K562 (cell line): ENCODE measurements around the gene SPHK1. TPM values are rescaled to one million over a fixed set of nuclear protein-coding genes. Genes with fewer than 3 reads are reported as not detected.

Experiments
- BMI1 ChIP-seq: fragments of 150-350 bp; IDR thresholded peaks from 2 replicates; pipeline ENCODE4 v1.6.1; 2014; ENCODE audit warnings: low read length
- BRF1 ChIP-seq: IDR thresholded peaks from 3 replicates; pipeline ENCODE4 v1.6.1; 2011; ENCODE audit warnings: borderline replicate concordance, mild to moderate bottlenecking; ENCODE audit not compliant: insufficient read length; ENCODE audit errors: extremely low read depth
- CEBPB ChIP-seq: fragments of 450-650 bp; IDR thresholded peaks from 2 replicates; pipeline ENCODE4 v1.6.1; 2016; ENCODE audit warnings: missing genetic modification characterization, missing compliant biosample characterization
- HDAC2 ChIP-seq: fragments of 450-650 bp; IDR thresholded peaks from 2 replicates; pipeline ENCODE4 v1.6.1; 2016; ENCODE audit warnings: mild to moderate bottlenecking
- HNRNPH1 ChIP-seq: fragments of 200-400 bp; formaldehyde crosslinking; optimal IDR thresholded peaks from 2 replicates; pipeline ENCODE3; 2017; ENCODE audit warnings: low read depth, mild to moderate bottlenecking, low read length, moderate library complexity
- HNRNPK ChIP-seq: fragments of 200-400 bp; formaldehyde crosslinking; IDR thresholded peaks from one replicate; pipeline ENCODE4 v1.6.1; 2018; ENCODE audit warnings: mild to moderate bottlenecking, low read depth, low read length; ENCODE audit not compliant: poor library complexity, severe bottlenecking
- HOXB6 ChIP-seq: fragments of 250-450 bp; sonication (Bioruptor Pico); IDR thresholded peaks from 2 replicates; pipeline ENCODE4 v1.5.1; 2022; ENCODE audit warnings: mild to moderate bottlenecking, borderline replicate concordance
- MCM5 ChIP-seq: fragments of 450-650 bp; IDR thresholded peaks from 2 replicates; pipeline ENCODE4 v1.6.1; 2016; ENCODE audit warnings: low read depth
- NCOR1 ChIP-seq: fragments of 450-650 bp; IDR thresholded peaks from 2 replicates; pipeline ENCODE4 v1.6.1; 2016; ENCODE audit warnings: mild to moderate bottlenecking, moderate library complexity
- POU5F1 ChIP-seq: fragments of 150-350 bp; IDR thresholded peaks from 2 replicates; pipeline ENCODE4 v1.6.1; 2014; ENCODE audit warnings: borderline replicate concordance, low read length, low read depth, mild to moderate bottlenecking; ENCODE audit not compliant: partially characterized antibody
- SIX5 ChIP-seq, 2 experiments: IDR thresholded peaks; 2 replicates each; pipeline ENCODE4 v1.6.1; 2011; ENCODE audit warnings: low read length in 2 of 2, borderline replicate concordance in 1 of 2, low read depth in 1 of 2, mild to moderate bottlenecking in 1 of 2, moderate library complexity in 1 of 2; ENCODE audit not compliant: insufficient read depth in 1 of 2
- SMAD1 ChIP-seq: fragments of 150-350 bp; IDR thresholded peaks from 2 replicates; pipeline ENCODE4 v1.6.1; 2014; ENCODE audit warnings: low read length, low read depth; ENCODE audit not compliant: partially characterized antibody
- ZNF224 ChIP-seq: sonication (generic); formaldehyde crosslinking; IDR thresholded peaks from 2 replicates; pipeline ENCODE4 v1.8.0; 2022; ENCODE audit warnings: mild to moderate bottlenecking, missing genetic modification reagents
- ZNF584 ChIP-seq: fragments of 200-800 bp; sonication (Bioruptor generic); IDR thresholded peaks from 2 replicates; pipeline ENCODE4 v1.6.1; 2016; ENCODE audit warnings: low read depth, mild to moderate bottlenecking, missing genetic modification characterization, missing compliant biosample characterization
- polyA plus RNA-seq, 8 experiments: library from polyadenylated mRNA; depleted of rRNA in 4 of 8; stranded (reverse) in 5 of 8; unstranded in 3 of 8; fragments of >200 nt; fragmentation: Nextera tagmentation in 2 of 8; fragmentation: Illumina TruSeq in 1 of 8; extraction: Ambion mirVana in 2 of 8; extraction: Trizol in 1 of 8; gene quantifications; 2 replicates each; pipeline versions ENCODE4 v1.2.1 to v1.2.3, GENCODE V29; 2011 to 2014; ENCODE audit warnings: inconsistent platforms in 1 of 8, missing spikeins in 1 of 8
- total RNA-seq, 7 experiments: library from RNA; depleted of rRNA in 6 of 7; stranded (reverse); fragments of >200 nt in 6 of 7; fragmentation: Illumina TruSeq in 2 of 7; extraction: Trizol in 2 of 7; gene quantifications; 2 replicates each; pipeline versions ENCODE4 v1.2.1 to v1.2.3, GENCODE V29; 2011 to 2021; ENCODE audit warnings: low replicate concordance in 1 of 7
- TF ChIP-seq, protein P1 (sequence below): fragments of 450-650 bp; IDR thresholded peaks from 2 replicates; pipeline ENCODE4 v1.6.1; 2017; ENCODE audit warnings: antibody characterized with exemption
- TF ChIP-seq, protein P2 (sequence below): sonication (generic); formaldehyde crosslinking; IDR thresholded peaks from 2 replicates; pipeline ENCODE4 v1.8.0; 2022; ENCODE audit warnings: mild to moderate bottlenecking, missing genetic modification reagents
- TF ChIP-seq, protein P3 (sequence below): sonication (generic); formaldehyde crosslinking; IDR thresholded peaks from 2 replicates; pipeline ENCODE4 v1.8.1; 2023; ENCODE audit warnings: mild to moderate bottlenecking, missing genetic modification reagents
- TF ChIP-seq, protein P4 (sequence below): fragments of 450-650 bp; conservative IDR thresholded peaks from 2 replicates; pipeline ENCODE4 v1.6.1; 2016; ENCODE audit warnings: missing genetic modification characterization, low read depth, mild to moderate bottlenecking, missing compliant biosample characterization, moderate library complexity

Gene SPHK1
- total and polyA plus RNA-seq, 9 of the 15 experiments (the other 6 are each of a cell fraction or from before 2014, with no cell fraction given) = 0.21 to 60.3 (median 14.5) TPM

DNA sequence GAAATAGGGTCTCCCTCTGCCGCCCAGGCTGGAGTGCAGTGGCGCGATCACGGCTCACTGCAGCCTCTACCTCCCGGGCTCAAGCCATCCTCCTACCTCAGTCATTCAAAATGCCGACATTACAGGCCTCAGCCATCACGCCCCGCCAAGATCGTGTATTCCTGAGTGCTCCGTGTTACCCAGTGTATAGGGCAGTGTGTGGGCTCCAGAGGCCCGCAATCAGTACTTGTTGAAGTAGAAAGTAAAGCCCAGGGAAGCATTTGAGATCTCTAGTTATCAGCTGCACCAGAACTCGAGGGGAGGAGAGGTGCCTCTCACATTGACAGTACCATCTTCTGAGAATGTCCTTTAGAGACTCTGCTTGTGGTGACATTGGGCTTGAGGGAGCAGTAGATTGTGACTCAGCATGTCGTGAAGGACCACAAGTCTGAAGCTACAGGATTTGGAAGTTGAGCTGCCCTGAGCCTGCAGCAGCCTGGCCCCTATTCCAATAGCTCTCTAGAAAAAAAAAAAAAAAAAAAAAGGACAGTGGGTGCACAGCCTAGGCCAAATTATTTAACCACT is 29.6 kb upstream of the SPHK1 start (continued):
- TF ChIP-seq HNRNPH1 (no peak), POU5F1 (no peak), NCOR1 (peak; percentile 88), ZNF584 (CRISPR knock-in tag) (no peak), SIX5 (IDR thresholded peaks at IDR 0.05; ENCODE audit: borderline replicate concordance in 1 of 2, insufficient read depth in 1 of 2, low read depth in 1 of 2, low read length in 2 of 2) (no peak), CEBPB (tag) (no peak), BMI1 (no peak), HOXB6 (CRISPR knock-in tag) (no peak), HNRNPK (no peak), BRF1 (no peak), MCM5 (no peak), HDAC2 (peak; percentile 95), ZNF224 (no peak), SMAD1 (no peak)
- TF ChIP-seq, protein P1, sequence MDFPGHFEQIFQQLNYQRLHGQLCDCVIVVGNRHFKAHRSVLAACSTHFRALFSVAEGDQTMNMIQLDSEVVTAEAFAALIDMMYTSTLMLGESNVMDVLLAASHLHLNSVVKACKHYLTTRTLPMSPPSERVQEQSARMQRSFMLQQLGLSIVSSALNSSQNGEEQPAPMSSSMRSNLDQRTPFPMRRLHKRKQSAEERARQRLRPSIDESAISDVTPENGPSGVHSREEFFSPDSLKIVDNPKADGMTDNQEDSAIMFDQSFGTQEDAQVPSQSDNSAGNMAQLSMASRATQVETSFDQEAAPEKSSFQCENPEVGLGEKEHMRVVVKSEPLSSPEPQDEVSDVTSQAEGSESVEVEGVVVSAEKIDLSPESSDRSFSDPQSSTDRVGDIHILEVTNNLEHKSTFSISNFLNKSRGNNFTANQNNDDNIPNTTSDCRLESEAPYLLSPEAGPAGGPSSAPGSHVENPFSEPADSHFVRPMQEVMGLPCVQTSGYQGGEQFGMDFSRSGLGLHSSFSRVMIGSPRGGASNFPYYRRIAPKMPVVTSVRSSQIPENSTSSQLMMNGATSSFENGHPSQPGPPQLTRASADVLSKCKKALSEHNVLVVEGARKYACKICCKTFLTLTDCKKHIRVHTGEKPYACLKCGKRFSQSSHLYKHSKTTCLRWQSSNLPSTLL = no peak
- TF ChIP-seq, protein P2, sequence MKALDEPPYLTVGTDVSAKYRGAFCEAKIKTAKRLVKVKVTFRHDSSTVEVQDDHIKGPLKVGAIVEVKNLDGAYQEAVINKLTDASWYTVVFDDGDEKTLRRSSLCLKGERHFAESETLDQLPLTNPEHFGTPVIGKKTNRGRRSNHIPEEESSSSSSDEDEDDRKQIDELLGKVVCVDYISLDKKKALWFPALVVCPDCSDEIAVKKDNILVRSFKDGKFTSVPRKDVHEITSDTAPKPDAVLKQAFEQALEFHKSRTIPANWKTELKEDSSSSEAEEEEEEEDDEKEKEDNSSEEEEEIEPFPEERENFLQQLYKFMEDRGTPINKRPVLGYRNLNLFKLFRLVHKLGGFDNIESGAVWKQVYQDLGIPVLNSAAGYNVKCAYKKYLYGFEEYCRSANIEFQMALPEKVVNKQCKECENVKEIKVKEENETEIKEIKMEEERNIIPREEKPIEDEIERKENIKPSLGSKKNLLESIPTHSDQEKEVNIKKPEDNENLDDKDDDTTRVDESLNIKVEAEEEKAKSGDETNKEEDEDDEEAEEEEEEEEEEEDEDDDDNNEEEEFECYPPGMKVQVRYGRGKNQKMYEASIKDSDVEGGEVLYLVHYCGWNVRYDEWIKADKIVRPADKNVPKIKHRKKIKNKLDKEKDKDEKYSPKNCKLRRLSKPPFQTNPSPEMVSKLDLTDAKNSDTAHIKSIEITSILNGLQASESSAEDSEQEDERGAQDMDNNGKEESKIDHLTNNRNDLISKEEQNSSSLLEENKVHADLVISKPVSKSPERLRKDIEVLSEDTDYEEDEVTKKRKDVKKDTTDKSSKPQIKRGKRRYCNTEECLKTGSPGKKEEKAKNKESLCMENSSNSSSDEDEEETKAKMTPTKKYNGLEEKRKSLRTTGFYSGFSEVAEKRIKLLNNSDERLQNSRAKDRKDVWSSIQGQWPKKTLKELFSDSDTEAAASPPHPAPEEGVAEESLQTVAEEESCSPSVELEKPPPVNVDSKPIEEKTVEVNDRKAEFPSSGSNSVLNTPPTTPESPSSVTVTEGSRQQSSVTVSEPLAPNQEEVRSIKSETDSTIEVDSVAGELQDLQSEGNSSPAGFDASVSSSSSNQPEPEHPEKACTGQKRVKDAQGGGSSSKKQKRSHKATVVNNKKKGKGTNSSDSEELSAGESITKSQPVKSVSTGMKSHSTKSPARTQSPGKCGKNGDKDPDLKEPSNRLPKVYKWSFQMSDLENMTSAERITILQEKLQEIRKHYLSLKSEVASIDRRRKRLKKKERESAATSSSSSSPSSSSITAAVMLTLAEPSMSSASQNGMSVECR (CRISPR knock-in tag) = no peak
- TF ChIP-seq, protein P3, sequence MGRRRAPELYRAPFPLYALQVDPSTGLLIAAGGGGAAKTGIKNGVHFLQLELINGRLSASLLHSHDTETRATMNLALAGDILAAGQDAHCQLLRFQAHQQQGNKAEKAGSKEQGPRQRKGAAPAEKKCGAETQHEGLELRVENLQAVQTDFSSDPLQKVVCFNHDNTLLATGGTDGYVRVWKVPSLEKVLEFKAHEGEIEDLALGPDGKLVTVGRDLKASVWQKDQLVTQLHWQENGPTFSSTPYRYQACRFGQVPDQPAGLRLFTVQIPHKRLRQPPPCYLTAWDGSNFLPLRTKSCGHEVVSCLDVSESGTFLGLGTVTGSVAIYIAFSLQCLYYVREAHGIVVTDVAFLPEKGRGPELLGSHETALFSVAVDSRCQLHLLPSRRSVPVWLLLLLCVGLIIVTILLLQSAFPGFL (CRISPR knock-in tag) = no peak
- TF ChIP-seq, protein P4, sequence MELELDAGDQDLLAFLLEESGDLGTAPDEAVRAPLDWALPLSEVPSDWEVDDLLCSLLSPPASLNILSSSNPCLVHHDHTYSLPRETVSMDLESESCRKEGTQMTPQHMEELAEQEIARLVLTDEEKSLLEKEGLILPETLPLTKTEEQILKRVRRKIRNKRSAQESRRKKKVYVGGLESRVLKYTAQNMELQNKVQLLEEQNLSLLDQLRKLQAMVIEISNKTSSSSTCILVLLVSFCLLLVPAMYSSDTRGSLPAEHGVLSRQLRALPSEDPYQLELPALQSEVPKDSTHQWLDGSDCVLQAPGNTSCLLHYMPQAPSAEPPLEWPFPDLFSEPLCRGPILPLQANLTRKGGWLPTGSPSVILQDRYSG = no peak
